Left lung (tissue), 10 donors: ENCODE measurements around the gene SPPL2C. TPM values are rescaled to one million over a fixed set of nuclear protein-coding genes. Genes with fewer than 3 reads are reported as not detected.
"Not testable (repeated sequence)": the region's sequence is repeated elsewhere in the genome, so short reads cannot be mapped to it uniquely, and the experiment has no call there.

ENCODE experiments used
- ATAC-seq: fragments of 200-7000 bp; cut with Tn5 transposase; one replicate; pipeline ENCODE4 v1.9.1; 2020; ENCODE audit warnings: moderate library complexity
- DNase-seq, 4 donors: peaks; one replicate each; pipeline ENCODE4 v3.0.0-alpha.2; 2013 to 2020
- H3K27ac ChIP-seq, 2 donors: fragments of 200-600 bp; sonication (generic) in 1 of 2; one replicate each; pipeline versions ENCODE4 v1.5.0 to v1.8.0; 2020 to 2021
- H3K27me3 ChIP-seq, 2 donors: fragments of 200-600 bp; sonication (generic) in 1 of 2; one replicate each; pipeline versions ENCODE4 v1.5.0 to v1.8.0; 2020 to 2021
- H3K36me3 ChIP-seq, 2 donors: fragments of 200-600 bp; sonication (generic) in 1 of 2; one replicate each; pipeline versions ENCODE4 v1.5.0 to v1.8.0; 2020 to 2021
- H3K4me1 ChIP-seq, 2 donors: fragments of 200-600 bp; one replicate each; pipeline ENCODE4 v1.8.0; 2021
- H3K4me3 ChIP-seq, 2 donors: fragments of 200-600 bp; sonication (generic) in 1 of 2; one replicate each; pipeline versions ENCODE4 v1.5.0 to v1.8.0; 2020 to 2021; ENCODE audit warnings: mild to moderate bottlenecking in 1 of 2
- H3K9me3 ChIP-seq, 2 donors: fragments of 200-600 bp; sonication (generic) in 1 of 2; one replicate each; pipeline versions ENCODE4 v1.5.0 to v1.8.0; 2020 to 2021
- CTCF ChIP-seq, 2 donors: fragments of 200-600 bp; sonication (generic) in 1 of 2; IDR thresholded peaks; one replicate each; pipeline versions ENCODE4 v1.5.0 to v1.8.0; 2021; ENCODE audit warnings: antibody characterized with exemption in 2 of 2
- intact Hi-C, 2 donors: fragments of 100-400 bp; cut with DNase I; formaldehyde crosslinking; loops; one replicate each; pipeline versions ENCODE4 v1.11.2 to v1.14.2; 2022
- polyA plus RNA-seq, 6 donors: library from polyadenylated mRNA; unstranded; fragments of 120-200 nt; gene quantifications; one replicate each; pipeline ENCODE4 v1.2.1, GENCODE V29; 2013; ENCODE audit not compliant: insufficient read length in 6 of 6
- total RNA-seq, 2 donors: library from RNA; stranded (reverse); fragmentation: NEBNext Ultra II Directional; extraction: Animal tissue kit (Norgen Biotek cat#: 25700); gene quantifications; one replicate each; pipeline ENCODE4 v1.2.1, GENCODE V29; 2021
- donor health status: DM: no; HTN: yes; CAD: no.
- donor health status: DM: no; HTN: no; CAD: no.

Gene SPPL2C
- total and polyA plus RNA-seq, 8 donors: not detected

GRCh38 chr17:45861165-45861564, 16.5 kb downstream of the SPPL2C start:
- TF ChIP-seq CTCF (IDR thresholded peaks at IDR 0.05): no peak
- Histone ChIP-seq H3K4me1 (no peaks in the 10 kb centered on the region), H3K4me3 (no peak overlapping the region), H3K27me3 (peaks cover 0 to 60% of the 10 kb centered on the region in 2 donors), H3K36me3 (no peaks in the 10 kb centered on the region), H3K27ac (no peak overlapping the region), H3K9me3 (no peaks in the 10 kb centered on the region)
- DNase-seq: no peak
- no peak for ATAC-seq
- intact Hi-C loops: no loop called here

DNA sequence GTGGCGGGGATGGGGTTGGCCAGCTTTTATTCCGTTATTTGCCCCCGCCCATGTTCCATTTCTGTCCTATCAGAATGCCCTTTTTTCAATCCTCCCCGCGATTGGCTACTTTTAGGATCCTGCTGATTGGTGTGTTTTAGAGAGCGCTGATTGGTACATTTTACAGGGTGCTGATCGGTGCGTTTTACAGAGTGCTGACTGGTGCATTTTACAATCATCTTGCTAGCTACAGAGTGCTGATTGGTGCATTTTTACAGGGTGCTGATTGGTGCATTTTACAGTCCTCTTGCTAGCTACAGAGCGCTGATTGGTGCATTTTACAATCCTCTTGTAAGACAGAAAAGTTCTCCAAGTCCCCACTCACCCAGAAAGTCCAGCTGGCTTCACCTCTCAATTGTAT, 17.4 kb downstream of the SPPL2C start:
- DNase-seq, H3K4me3 ChIP-seq, H3K27ac ChIP-seq, ATAC-seq, intact Hi-C loops, H3K9me3 ChIP-seq, H3K4me1 ChIP-seq, H3K36me3 ChIP-seq: not testable (repeated sequence)
- H3K27me3 ChIP-seq: peaks cover 0 to 63% of the 10 kb centered on the region in 2 donors

GRCh38 chr17:45863857-45864654, 19.4 kb downstream of the SPPL2C start:
- DNase-seq (no peak), ATAC-seq (no peak)
- H3K27me3 ChIP-seq: peaks cover 0 to 50% of the 10 kb centered on the region in 2 donors
- H3K9me3 ChIP-seq: no peaks in the 10 kb centered on the region
- no peak overlapping the region for H3K4me3 ChIP-seq
- no peak for TF ChIP-seq CTCF (IDR thresholded peaks at IDR 0.05)
- no peaks in the 10 kb centered on the region for H3K36me3 ChIP-seq
- intact Hi-C loops: no loop called here
- no peaks in the 10 kb centered on the region for H3K4me1 ChIP-seq
- no peak overlapping the region for H3K27ac ChIP-seq

- H3K27ac ChIP-seq: no peak overlapping the region
- ATAC-seq (no peak), DNase-seq (no peak)
- no peaks in the 10 kb centered on the region for H3K9me3 ChIP-seq
- TF ChIP-seq CTCF (IDR thresholded peaks at IDR 0.05): no peak
- H3K36me3 ChIP-seq: no peaks in the 10 kb centered on the region
- intact Hi-C loops: no loop called here
- no peaks in the 10 kb centered on the region for H3K4me1 ChIP-seq
- no peak overlapping the region for H3K4me3 ChIP-seq
- peaks cover 0 to 48% of the 10 kb centered on the region in 2 donors for H3K27me3 ChIP-seq
Measured at GRCh38 chr17:45867171-45867570, 22.5 kb downstream of the SPPL2C start.

GRCh38 chr17:45867702-45868101, 23.0 kb downstream of the SPPL2C start:
- H3K4me3 ChIP-seq: no peak overlapping the region
- no peak for TF ChIP-seq CTCF (IDR thresholded peaks at IDR 0.05)
- no peaks in the 10 kb centered on the region for H3K4me1 ChIP-seq
- intact Hi-C loops: no loop called here
- H3K27me3 ChIP-seq: peaks cover 0 to 50% of the 10 kb centered on the region in 2 donors
- no peak for ATAC-seq
- no peak overlapping the region for H3K27ac ChIP-seq
- H3K36me3 ChIP-seq: no peaks in the 10 kb centered on the region
- no peak for DNase-seq
- no peaks in the 10 kb centered on the region for H3K9me3 ChIP-seq

- Histone ChIP-seq H3K36me3 (no peaks in the 10 kb centered on the region), H3K4me3 (no peak overlapping the region), H3K27me3 (peaks cover 0 to 46% of the 10 kb centered on the region in 2 donors), H3K4me1 (no peaks in the 10 kb centered on the region), H3K27ac (no peak overlapping the region), H3K9me3 (no peaks in the 10 kb centered on the region)
- no peak for ATAC-seq
- no peak for DNase-seq
- intact Hi-C loops: no loop called here
- no peak for TF ChIP-seq CTCF (IDR thresholded peaks at IDR 0.05)
Measured at GRCh38 chr17:45868276-45868675, 23.6 kb downstream of the SPPL2C start.
